HG03520 (cell line): ENCODE results near the gene PORCN.
"Not testable (repeated sequence)": the region's sequence is repeated elsewhere in the genome, so short reads cannot be mapped to it uniquely, and the experiment has no call there.

Experiments used
- ATAC-seq: cut with Tn5 transposase; IDR thresholded peaks from one replicate; pipeline ENCODE4 v1.9.1; 2021; ENCODE audit warnings: mild to moderate bottlenecking, moderate library complexity; ENCODE audit not compliant: unreplicated experiment

The PORCN gene

GRCh38 chrX:48509619-48510018, 827 bp downstream of the PORCN start:
- no peak for ATAC-seq

GRCh38 chrX:48511560-48511959, 2.8 kb downstream of the PORCN start:
- no peak for ATAC-seq

- ATAC-seq: no peak
Measured at GRCh38 chrX:48512371-48512935, 3.7 kb downstream of the PORCN start.

- no peak for ATAC-seq
Measured at GRCh38 chrX:48513670-48514069, 4.9 kb downstream of the PORCN start.

GRCh38 chrX:48514126-48514806, 5.5 kb downstream of the PORCN start:
- ATAC-seq: no peak

- ATAC-seq: no peak
Measured at GRCh38 chrX:48514868-48515460, 6.2 kb downstream of the PORCN start.

- no peak for ATAC-seq
Measured at GRCh38 chrX:48515842-48516241, 7.0 kb downstream of the PORCN start.

- no peak for ATAC-seq
Measured at GRCh38 chrX:48516285-48516684, 7.5 kb downstream of the PORCN start.

- no peak for ATAC-seq
Measured at GRCh38 chrX:48516987-48517386, 8.2 kb downstream of the PORCN start.

GRCh38 chrX:48519481-48519880, 10.7 kb downstream of the PORCN start:
- ATAC-seq: not testable (repeated sequence)

GRCh38 chrX:48520455-48520854, 11.7 kb downstream of the PORCN start:
- ATAC-seq: no peak

- ATAC-seq: no peak
Measured at GRCh38 chrX:48520976-48521352, 12.2 kb downstream of the PORCN start.

- peak; percentile 92 for ATAC-seq
Measured at GRCh38 chrX:48521353-48522243, 12.8 kb downstream of the PORCN start, which contains the start of gene EBP. TSS of gene EBP (plus strand) at chrX:48521808. CDS start at chrX:48523772, 1,964 bp downstream.

GRCh38 chrX:48522291-48522690, 13.5 kb downstream of the PORCN start:
- no peak for ATAC-seq

- ATAC-seq: no peak
Measured at GRCh38 chrX:48523682-48524081, 14.9 kb downstream of the PORCN start.

GRCh38 chrX:48525853-48526252, 17.1 kb downstream of the PORCN start:
- not testable (repeated sequence) for ATAC-seq

- ATAC-seq: no peak
Measured at GRCh38 chrX:48530736-48531135, 21.9 kb downstream of the PORCN start.

GRCh38 chrX:48531358-48531959, 22.7 kb downstream of the PORCN start:
- ATAC-seq: no peak

- no peak for ATAC-seq
Measured at GRCh38 chrX:48532161-48532560, 23.4 kb downstream of the PORCN start.

GRCh38 chrX:48533165-48533564, 24.4 kb downstream of the PORCN start:
- ATAC-seq: no peak
